Liver (tissue), 9 donors: Measurements from ENCODE around the gene PTPRD. TPM values are rescaled to one million over a fixed set of nuclear protein-coding genes. Genes with fewer than 3 reads are reported as not detected.

Experiments
- DNase-seq: peaks from one replicate; pipeline ENCODE4 v3.0.0-alpha.2; 2017; ENCODE audit warnings: low spot score
- H3K27ac ChIP-seq, 2 donors: one replicate each; pipeline ENCODE4 v1.7.0; 2013; ENCODE audit warnings: inconsistent platforms in 2 of 2, low read length in 2 of 2, control low read depth in 1 of 2, low read depth in 1 of 2, mild to moderate bottlenecking in 1 of 2
- H3K27me3 ChIP-seq, 4 donors: one replicate each; pipeline versions ENCODE4 v1.6.1 to v1.7.0; 2013; ENCODE audit warnings: low read length in 3 of 4, inconsistent platforms in 1 of 4, mild to moderate bottlenecking in 1 of 4, moderate library complexity in 1 of 4; ENCODE audit not compliant: control insufficient read depth in 4 of 4, insufficient read depth in 4 of 4
- H3K36me3 ChIP-seq, 4 donors: one replicate each; pipeline versions ENCODE4 v1.6.1 to v1.7.0; 2013; ENCODE audit warnings: low read length in 3 of 4, mild to moderate bottlenecking in 3 of 4, low read depth in 1 of 4, moderate library complexity in 1 of 4; ENCODE audit not compliant: control insufficient read depth in 4 of 4, insufficient read depth in 3 of 4
- H3K4me1 ChIP-seq, 4 donors: one replicate each; pipeline versions ENCODE4 v1.6.1 to v1.7.0; 2013; ENCODE audit warnings: low read length in 3 of 4, mild to moderate bottlenecking in 3 of 4, moderate library complexity in 1 of 4; ENCODE audit not compliant: control insufficient read depth in 4 of 4, insufficient read depth in 4 of 4
- H3K4me3 ChIP-seq, 3 donors: one replicate each; pipeline versions ENCODE4 v1.6.1 to v1.7.0; 2013; ENCODE audit warnings: low read length in 3 of 3, control low read depth in 1 of 3, low read depth in 1 of 3, mild to moderate bottlenecking in 1 of 3
- H3K9ac ChIP-seq, 2 donors: one replicate each; pipeline ENCODE4 v1.7.0; 2013; ENCODE audit warnings: low read length in 2 of 2, mild to moderate bottlenecking in 2 of 2, moderate library complexity in 2 of 2, control low read depth in 1 of 2, low read depth in 1 of 2
- H3K9me3 ChIP-seq, 4 donors: one replicate each; pipeline versions ENCODE4 v1.6.1 to v1.7.0; 2013; ENCODE audit warnings: low read length in 3 of 4; ENCODE audit not compliant: control insufficient read depth in 4 of 4
- ATF3 ChIP-seq: IDR thresholded peaks from 2 replicates; pipeline ENCODE4 v1.6.1; 2016; ENCODE audit warnings: antibody characterized with exemption
- EGR1 ChIP-seq, 2 donors: IDR thresholded peaks; 2 replicates each; pipeline ENCODE4 v1.6.1; 2016 to 2018; ENCODE audit warnings: antibody characterized with exemption in 2 of 2, low read depth in 2 of 2
- FOXA1 ChIP-seq: IDR thresholded peaks from 2 replicates; pipeline ENCODE4 v1.6.1; 2016; ENCODE audit warnings: antibody characterized with exemption
- FOXA2 ChIP-seq: IDR thresholded peaks from 2 replicates; pipeline ENCODE4 v1.6.1; 2016; ENCODE audit warnings: antibody characterized with exemption
- GABPA ChIP-seq, 2 donors: IDR thresholded peaks in 1 of 2; conservative IDR thresholded peaks in 1 of 2; 2 replicates each; pipeline ENCODE4 v1.6.1; 2016; ENCODE audit warnings: antibody characterized with exemption in 2 of 2, mild to moderate bottlenecking in 1 of 2, moderate library complexity in 1 of 2
- HNF4A ChIP-seq, 2 donors: conservative IDR thresholded peaks; 2 replicates each; pipeline ENCODE4 v1.6.1; 2016; ENCODE audit warnings: antibody characterized with exemption in 2 of 2, mild to moderate bottlenecking in 2 of 2
- HNF4G ChIP-seq: IDR thresholded peaks from 2 replicates; pipeline ENCODE4 v1.6.1; 2016; ENCODE audit warnings: antibody characterized with exemption
- JUND ChIP-seq, 2 donors: IDR thresholded peaks; 2 replicates each; pipeline ENCODE4 v1.6.1; 2016; ENCODE audit warnings: antibody characterized with exemption in 2 of 2
- NR2F2 ChIP-seq: IDR thresholded peaks from 2 replicates; pipeline ENCODE4 v1.6.1; 2016; ENCODE audit warnings: antibody characterized with exemption
- RAD21 ChIP-seq, 2 donors: IDR thresholded peaks; 2 replicates each; pipeline ENCODE4 v1.6.1; 2016; ENCODE audit warnings: antibody characterized with exemption in 2 of 2, mild to moderate bottlenecking in 2 of 2
- REST ChIP-seq: IDR thresholded peaks from 2 replicates; pipeline ENCODE4 v1.6.1; 2016; ENCODE audit warnings: antibody characterized with exemption, mild to moderate bottlenecking
- RXRA ChIP-seq, 2 donors: IDR thresholded peaks; 2 replicates each; pipeline ENCODE4 v1.6.1; 2017 to 2018; ENCODE audit warnings: antibody characterized with exemption in 2 of 2, mild to moderate bottlenecking in 1 of 2
- SP1 ChIP-seq: IDR thresholded peaks from 2 replicates; pipeline ENCODE4 v1.6.1; 2018; ENCODE audit warnings: antibody characterized with exemption, mild to moderate bottlenecking
- TAF1 ChIP-seq: conservative IDR thresholded peaks from 2 replicates; pipeline ENCODE4 v1.6.1; 2016; ENCODE audit warnings: antibody characterized with exemption, mild to moderate bottlenecking
- YY1 ChIP-seq: IDR thresholded peaks from 2 replicates; pipeline ENCODE4 v1.6.1; 2016; ENCODE audit warnings: antibody characterized with exemption, mild to moderate bottlenecking
- WGBS: extraction: QIAGEN DNeasy Blood & Tissue Kit; methylation state at CpG from one replicate; pipeline ENCODE4 v1.1.7; 2013; 5-methylcytosine and 5-hydroxymethylcytosine counted together
- polyA plus RNA-seq, 2 donors: library from polyadenylated mRNA; stranded (reverse) in 1 of 2; unstranded in 1 of 2; fragments of 200-250 nt in 1 of 2; fragments of >200 nt in 1 of 2; fragmentation: Nextera tagmentation in 1 of 2; extraction: Ambion mirVana in 1 of 2; gene quantifications; one replicate each; pipeline versions ENCODE4 v1.2.1 to v1.2.3, GENCODE V29; 2013 to 2015
- total RNA-seq, 2 donors: library from RNA; depleted of rRNA; stranded (reverse); fragments of >200 nt; gene quantifications; one replicate each; pipeline ENCODE4 v1.2.3, GENCODE V29; 2014
- TF ChIP-seq, protein P1 (sequence below): fragments of 150-350 bp; IDR thresholded peaks from 2 replicates; pipeline ENCODE4 v1.5.1; 2017; ENCODE audit warnings: improper control_type of control experiment, low read depth, low read length; ENCODE audit not compliant: missing input control
- TF ChIP-seq, protein P2 (sequence below): IDR thresholded peaks from 2 replicates; pipeline ENCODE4 v1.6.1; 2016; ENCODE audit warnings: antibody characterized with exemption
- TF ChIP-seq, protein P3 (sequence below): IDR thresholded peaks from 2 replicates; pipeline ENCODE4 v1.6.1; 2016; ENCODE audit warnings: antibody characterized with exemption
- donor health status: healthy.
- donor health status: healthy.
- donor health status: healthy.
- donor health status: healthy.
- donor health status: healthy.

PTPRD gene
- total and polyA plus RNA-seq, 4 donors: 0.78 to 34.2 (median 4.7) TPM

- no peak for TF ChIP-seq FOXA2
- no peak for TF ChIP-seq GABPA (IDR thresholded peaks at IDR 0.05 in 1 of 2, conservative IDR thresholded peaks at IDR 0.05 in 1 of 2)
- no peak for TF ChIP-seq HNF4G
- no peak for TF ChIP-seq ATF3
- no peak for TF ChIP-seq FOXA1
- no peak for TF ChIP-seq RXRA (IDR thresholded peaks at IDR 0.05)
Observed at GRCh38 chr9:8867148-8867547, 1745.7 kb downstream of the PTPRD start (continued).

DNA sequence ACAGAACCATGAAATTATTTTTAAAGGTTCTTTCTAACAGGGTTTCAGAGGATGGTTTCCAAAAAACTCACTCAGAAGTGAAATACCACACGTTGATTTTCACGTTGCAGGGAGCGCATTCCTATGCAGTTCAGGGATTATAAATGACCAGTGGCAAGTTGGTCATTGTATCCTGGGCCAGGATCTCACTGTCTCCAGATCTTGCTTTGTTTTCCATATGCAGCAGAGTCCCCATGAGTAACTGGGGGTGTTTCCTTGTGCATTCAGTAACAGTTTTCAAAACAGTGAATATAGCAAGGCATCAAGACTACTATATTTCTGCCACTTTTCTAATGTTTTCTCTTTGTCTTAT is 1748.3 kb downstream of the PTPRD start:
- WGBS: 71% methylated on average over 3 of the region's 3 CpGs
- TF ChIP-seq GABPA (IDR thresholded peaks at IDR 0.05 in 1 of 2, conservative IDR thresholded peaks at IDR 0.05 in 1 of 2) (no peak), YY1 (no peak), NR2F2 (no peak), ATF3 (no peak), HNF4A (conservative IDR thresholded peaks at IDR 0.05) (no peak), EGR1 (IDR thresholded peaks at IDR 0.05; ENCODE audit: low read depth in 2 of 2) (no peak), RAD21 (IDR thresholded peaks at IDR 0.05) (no peak), FOXA1 (no peak), REST (no peak), FOXA2 (no peak), JUND (IDR thresholded peaks at IDR 0.05) (no peak), SP1 (no peak), TAF1 (no peak), RXRA (IDR thresholded peaks at IDR 0.05) (no peak), HNF4G (no peak)
- TF ChIP-seq, protein P1, sequence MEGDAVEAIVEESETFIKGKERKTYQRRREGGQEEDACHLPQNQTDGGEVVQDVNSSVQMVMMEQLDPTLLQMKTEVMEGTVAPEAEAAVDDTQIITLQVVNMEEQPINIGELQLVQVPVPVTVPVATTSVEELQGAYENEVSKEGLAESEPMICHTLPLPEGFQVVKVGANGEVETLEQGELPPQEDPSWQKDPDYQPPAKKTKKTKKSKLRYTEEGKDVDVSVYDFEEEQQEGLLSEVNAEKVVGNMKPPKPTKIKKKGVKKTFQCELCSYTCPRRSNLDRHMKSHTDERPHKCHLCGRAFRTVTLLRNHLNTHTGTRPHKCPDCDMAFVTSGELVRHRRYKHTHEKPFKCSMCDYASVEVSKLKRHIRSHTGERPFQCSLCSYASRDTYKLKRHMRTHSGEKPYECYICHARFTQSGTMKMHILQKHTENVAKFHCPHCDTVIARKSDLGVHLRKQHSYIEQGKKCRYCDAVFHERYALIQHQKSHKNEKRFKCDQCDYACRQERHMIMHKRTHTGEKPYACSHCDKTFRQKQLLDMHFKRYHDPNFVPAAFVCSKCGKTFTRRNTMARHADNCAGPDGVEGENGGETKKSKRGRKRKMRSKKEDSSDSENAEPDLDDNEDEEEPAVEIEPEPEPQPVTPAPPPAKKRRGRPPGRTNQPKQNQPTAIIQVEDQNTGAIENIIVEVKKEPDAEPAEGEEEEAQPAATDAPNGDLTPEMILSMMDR: no peak
- TF ChIP-seq, protein P2, sequence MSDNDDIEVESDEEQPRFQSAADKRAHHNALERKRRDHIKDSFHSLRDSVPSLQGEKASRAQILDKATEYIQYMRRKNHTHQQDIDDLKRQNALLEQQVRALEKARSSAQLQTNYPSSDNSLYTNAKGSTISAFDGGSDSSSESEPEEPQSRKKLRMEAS: no peak
- TF ChIP-seq, protein P3, sequence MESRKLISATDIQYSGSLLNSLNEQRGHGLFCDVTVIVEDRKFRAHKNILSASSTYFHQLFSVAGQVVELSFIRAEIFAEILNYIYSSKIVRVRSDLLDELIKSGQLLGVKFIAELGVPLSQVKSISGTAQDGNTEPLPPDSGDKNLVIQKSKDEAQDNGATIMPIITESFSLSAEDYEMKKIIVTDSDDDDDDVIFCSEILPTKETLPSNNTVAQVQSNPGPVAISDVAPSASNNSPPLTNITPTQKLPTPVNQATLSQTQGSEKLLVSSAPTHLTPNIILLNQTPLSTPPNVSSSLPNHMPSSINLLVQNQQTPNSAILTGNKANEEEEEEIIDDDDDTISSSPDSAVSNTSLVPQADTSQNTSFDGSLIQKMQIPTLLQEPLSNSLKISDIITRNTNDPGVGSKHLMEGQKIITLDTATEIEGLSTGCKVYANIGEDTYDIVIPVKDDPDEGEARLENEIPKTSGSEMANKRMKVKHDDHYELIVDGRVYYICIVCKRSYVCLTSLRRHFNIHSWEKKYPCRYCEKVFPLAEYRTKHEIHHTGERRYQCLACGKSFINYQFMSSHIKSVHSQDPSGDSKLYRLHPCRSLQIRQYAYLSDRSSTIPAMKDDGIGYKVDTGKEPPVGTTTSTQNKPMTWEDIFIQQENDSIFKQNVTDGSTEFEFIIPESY: no peak
- DNase-seq: no peak
- Histone ChIP-seq H3K9me3 (no peaks in the 10 kb centered on the region), H3K4me3 (no peak overlapping the region), H3K4me1 (no peaks in the 10 kb centered on the region), H3K27me3 (no peaks in the 10 kb centered on the region), H3K36me3 (no peaks in the 10 kb centered on the region), H3K27ac (no peak overlapping the region), H3K9ac (no peak overlapping the region)
